ENCODE measurements around the gene LINGO3. TPM values are rescaled to one million over a fixed set of nuclear protein-coding genes. Genes with fewer than 3 reads are reported as not detected.
"Not testable (repeated sequence)": the region's sequence is repeated elsewhere in the genome, so short reads cannot be mapped to it uniquely, and the experiment has no call there.

Gene LINGO3
- polyA plus RNA-seq, 3 donors, result 0.08 to 2.8 (median 2.2) TPM

GRCh38 chr19:2282862-2283237 is 25.1 kb downstream of the LINGO3 start:
- Histone ChIP-seq H3K4me3 (replicated peaks in 1 of 3; ENCODE audit: low read depth in 2 of 3, low read length in 3 of 3) (peak overlapping the region in 2 of 3 experiments; percentile 71 to 79), H3K36me3 (replicated peaks in 1 of 2; ENCODE audit: control insufficient read depth in 1 of 2, insufficient read depth in 2 of 2, low read length in 2 of 2) (peaks cover 0 to 6% of the 10 kb centered on the region in 2 donors), H2AFZ (ENCODE audit: insufficient read depth, low read depth, low read length, poor library complexity, severe bottlenecking) (no peak overlapping the region), H3K4me2 (replicated peaks; ENCODE audit: extremely low read depth, low read length, poor library complexity, severe bottlenecking) (peak overlapping the region; percentile 99), H3K4me1 (ENCODE audit: control insufficient read depth in 1 of 2, insufficient read depth in 2 of 2, low read length in 2 of 2) (peaks cover 39 to 55% of the 10 kb centered on the region in 2 donors), H3K79me2 (ENCODE audit: insufficient read depth, low read length) (peaks cover 31% of the 10 kb centered on the region), H4K20me1 (ENCODE audit: insufficient read depth, low read length) (peaks cover 24% of the 10 kb centered on the region), H3K27me3 (ENCODE audit: control insufficient read depth in 2 of 2, insufficient read depth in 2 of 2, low read length in 2 of 2) (no peaks in the 10 kb centered on the region), H3K9me3 (replicated peaks in 1 of 2; ENCODE audit: control insufficient read depth in 1 of 2, insufficient read depth in 1 of 2, low read length in 2 of 2) (no peaks in the 10 kb centered on the region), H3K27ac (ENCODE audit: low read depth in 1 of 2, low read length in 2 of 2) (peak overlapping the region in 1 of 2 donors; percentile 82), H3K9ac (ENCODE audit: insufficient read depth, low read length, poor library complexity, severe bottlenecking) (peak overlapping the region; percentile 68)
- Mint-ChIP-seq H3K36me3 (peaks cover 10 to 25% of the 10 kb centered on the region in 2 donors), H3K27me3 (ENCODE audit: low read depth in 3 of 3) (peaks cover 4 to 9% (median 4%) of the 10 kb centered on the region in 3 donors), H3K9me3 (peaks cover 0 to 4% (median 0%) of the 10 kb centered on the region in 7 donors), H3K4me1 (peaks cover 47% of the 10 kb centered on the region), H3K27ac (peak overlapping the region; percentile 70 to 94 (median 91)), H3K4me3 (peak overlapping the region; percentile 88 to 94)
- no peak for TF ChIP-seq CTCF (IDR thresholded peaks at IDR 0.05)
- DNase-seq, result no peak
- intact Hi-C loops (cut with micrococcal nuclease), result loop anchor here in 1 of 2 donors (10.0 kb wide), 1 partner anchor 112 kb away; no protein-coding TSS in a partner anchor
- 82% methylated on average over 10 of the region's 11 CpGs for WGBS (ENCODE audit: insufficient coverage)

DNA sequence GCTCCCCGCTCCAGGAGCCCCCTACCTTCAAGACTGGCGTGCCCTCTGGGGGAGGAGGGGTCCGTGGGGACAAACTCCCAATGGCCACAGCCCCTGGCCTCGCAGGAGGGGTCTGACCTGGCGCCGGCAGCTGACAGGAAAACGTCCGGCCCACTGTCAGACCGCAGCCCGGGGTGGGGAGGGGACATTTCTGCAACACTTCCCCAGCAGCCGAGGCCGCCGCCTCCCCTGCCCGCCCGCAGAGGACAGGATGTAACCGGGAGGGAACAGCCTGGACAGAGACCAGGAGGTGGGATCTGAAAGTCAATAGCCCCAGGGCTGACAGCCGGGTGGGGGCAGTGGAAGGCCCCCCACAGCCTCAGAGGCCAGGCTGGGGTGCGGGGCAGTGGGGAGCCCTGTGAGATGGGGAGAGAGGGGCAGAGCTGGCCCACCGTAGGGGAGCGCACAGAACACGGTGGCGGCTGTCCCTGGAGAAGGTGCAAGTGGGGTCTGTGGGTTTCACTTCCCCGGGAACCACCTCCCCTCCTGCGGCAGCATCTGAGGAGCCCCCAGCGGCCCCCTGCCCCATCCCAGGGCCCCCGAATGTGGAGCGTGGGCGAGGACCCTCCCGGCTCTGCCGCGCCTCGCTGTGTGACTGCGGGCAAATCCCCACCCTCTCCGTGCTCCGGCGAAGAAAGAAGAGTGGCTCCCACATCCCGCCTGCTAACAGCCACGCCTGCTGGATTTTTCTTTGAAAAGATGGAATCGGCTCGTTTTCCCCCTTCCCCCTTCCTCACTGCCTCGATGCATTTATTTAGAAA is 25.7 kb downstream of the LINGO3 start, which contains the start of gene PEAK3:
Gene PEAK3 (minus strand): TSS at position 114 of the 800 bp plus-strand sequence. CDS start 1,244 bp downstream, outside the sequence.
- Mint-ChIP-seq H3K4me3 (peak within 1 kb of the TSS; percentile 88 to 94), H3K36me3 (peaks cover 12 to 30% of the 10 kb centered on the region in 2 donors), H3K9me3 (peaks cover 0 to 4% (median 0%) of the 10 kb centered on the region in 7 donors), H3K27me3 (ENCODE audit: low read depth in 3 of 3) (peaks cover 4 to 9% (median 4%) of the 10 kb centered on the region in 3 donors), H3K4me1 (peaks cover 43% of the 10 kb centered on the region), H3K27ac (peak within 1 kb of the TSS; percentile 87 to 94 (median 92))
- H3K79me2 ChIP-seq (ENCODE audit: insufficient read depth, low read length), result peaks cover 31% of the 10 kb centered on the region
- intact Hi-C loops (cut with micrococcal nuclease), result loop anchor here in 1 of 2 donors (10.0 kb wide), 1 partner anchor 113 kb away; no protein-coding TSS in a partner anchor
- H3K27ac ChIP-seq (ENCODE audit: low read depth in 1 of 2, low read length in 2 of 2), result peak within 1 kb of the TSS; percentile 67 to 82
- H3K36me3 ChIP-seq (replicated peaks in 1 of 2; ENCODE audit: control insufficient read depth in 1 of 2, insufficient read depth in 2 of 2, low read length in 2 of 2), result peaks cover 2 to 6% of the 10 kb centered on the region in 2 donors
- TF ChIP-seq CTCF (IDR thresholded peaks at IDR 0.05), result no peak
- H4K20me1 ChIP-seq (ENCODE audit: insufficient read depth, low read length), result peaks cover 27% of the 10 kb centered on the region
- H2AFZ ChIP-seq (ENCODE audit: insufficient read depth, low read depth, low read length, poor library complexity, severe bottlenecking), result peak within 1 kb of the TSS; percentile 35
- peaks cover 33 to 49% of the 10 kb centered on the region in 2 donors for H3K4me1 ChIP-seq (ENCODE audit: control insufficient read depth in 1 of 2, insufficient read depth in 2 of 2, low read length in 2 of 2)
- WGBS (ENCODE audit: insufficient coverage), result 0% methylated on average over 18 of the region's 41 CpGs
- H3K9ac ChIP-seq (ENCODE audit: insufficient read depth, low read length, poor library complexity, severe bottlenecking), result peak within 1 kb of the TSS; percentile 68
- peak; percentile 66 to 78 (median 73) for DNase-seq
- H3K4me3 ChIP-seq (replicated peaks in 1 of 3; ENCODE audit: low read depth in 2 of 3, low read length in 3 of 3), result peak within 1 kb of the TSS; percentile 49 to 79 (median 71)
- no peaks in the 10 kb centered on the region for H3K9me3 ChIP-seq (replicated peaks in 1 of 2; ENCODE audit: control insufficient read depth in 1 of 2, insufficient read depth in 1 of 2, low read length in 2 of 2)
- no peaks in the 10 kb centered on the region for H3K27me3 ChIP-seq (ENCODE audit: control insufficient read depth in 2 of 2, insufficient read depth in 2 of 2, low read length in 2 of 2)
- peak within 1 kb of the TSS; percentile 99 for H3K4me2 ChIP-seq (replicated peaks; ENCODE audit: extremely low read depth, low read length, poor library complexity, severe bottlenecking)

GRCh38 chr19:2281265-2282061 is 26.5 kb downstream of the LINGO3 start:
- Mint-ChIP-seq H3K4me3 (peak overlapping the region; percentile 88 to 94), H3K4me1 (peaks cover 46% of the 10 kb centered on the region), H3K27ac (peak overlapping the region; percentile 87 to 94 (median 92)), H3K36me3 (peaks cover 20 to 36% of the 10 kb centered on the region in 2 donors)
- not testable (repeated sequence) for H3K36me3 ChIP-seq (replicated peaks in 1 of 2; ENCODE audit: control insufficient read depth in 1 of 2, insufficient read depth in 2 of 2, low read length in 2 of 2); H3K9me3 ChIP-seq (replicated peaks in 1 of 2; ENCODE audit: control insufficient read depth in 1 of 2, insufficient read depth in 1 of 2, low read length in 2 of 2); H3K9me3 Mint-ChIP-seq; DNase-seq; H3K27me3 Mint-ChIP-seq (ENCODE audit: low read depth in 3 of 3); H3K27me3 ChIP-seq (ENCODE audit: control insufficient read depth in 2 of 2, insufficient read depth in 2 of 2, low read length in 2 of 2)
- H3K27ac ChIP-seq (ENCODE audit: low read depth in 1 of 2, low read length in 2 of 2), result peak overlapping the region; percentile 67 to 82
- 0% methylated on average over 6 of the region's 16 CpGs for WGBS (ENCODE audit: insufficient coverage)
- H3K4me3 ChIP-seq (replicated peaks in 1 of 3; ENCODE audit: low read depth in 2 of 3, low read length in 3 of 3), result peak overlapping the region; percentile 49 to 79 (median 71)
- H2AFZ ChIP-seq (ENCODE audit: insufficient read depth, low read depth, low read length, poor library complexity, severe bottlenecking), result peak overlapping the region; percentile 35
- H3K79me2 ChIP-seq (ENCODE audit: insufficient read depth, low read length), result peaks cover 39% of the 10 kb centered on the region
- intact Hi-C loops (cut with micrococcal nuclease), result loop anchor here in 1 of 2 donors (10.0 kb wide), 1 partner anchor 113 kb away; no protein-coding TSS in a partner anchor
- H4K20me1 ChIP-seq (ENCODE audit: insufficient read depth, low read length), result peaks cover 35% of the 10 kb centered on the region
- H3K4me1 ChIP-seq (ENCODE audit: control insufficient read depth in 1 of 2, insufficient read depth in 2 of 2, low read length in 2 of 2), result peaks cover 27 to 43% of the 10 kb centered on the region in 2 donors
- H3K4me2 ChIP-seq (replicated peaks; ENCODE audit: extremely low read depth, low read length, poor library complexity, severe bottlenecking), result peak overlapping the region; percentile 99
- H3K9ac ChIP-seq (ENCODE audit: insufficient read depth, low read length, poor library complexity, severe bottlenecking), result peak overlapping the region; percentile 68

Measured in CD14-positive monocyte (primary cell).